HG02870 (cell line): ENCODE data around the gene PROB1.
"Not testable (repeated sequence)": the region's sequence is repeated elsewhere in the genome, so short reads cannot be mapped to it uniquely, and the experiment has no call there.

Experiments used
- ATAC-seq: cut with Tn5 transposase; IDR thresholded peaks from one replicate; pipeline ENCODE4 v1.9.1; 2021; ENCODE audit warnings: mild to moderate bottlenecking, moderate library complexity; ENCODE audit not compliant: unreplicated experiment

PROB1 gene

GRCh38 chr5:139414581-139415130 lies 19.8 kb upstream of the PROB1 start:
- ATAC-seq, result no peak

GRCh38 chr5:139413963-139414362 lies 19.1 kb upstream of the PROB1 start:
- peak; percentile 65 for ATAC-seq

- no peak for ATAC-seq
These were observed 18.2 kb upstream of the PROB1 start for GRCh38 chr5:139413153-139413552.

- no peak for ATAC-seq
These were observed 16.3 kb upstream of the PROB1 start for GRCh38 chr5:139410993-139411828.

- ATAC-seq, result no peak
These were observed 15.5 kb upstream of the PROB1 start for GRCh38 chr5:139410121-139410992.

- not testable (repeated sequence) for ATAC-seq
These were observed 14.2 kb upstream of the PROB1 start for GRCh38 chr5:139409116-139409515.

- no peak for ATAC-seq
These were observed 13.3 kb upstream of the PROB1 start for GRCh38 chr5:139408191-139408590.

- ATAC-seq, result no peak
These were observed 12.6 kb upstream of the PROB1 start for GRCh38 chr5:139407517-139407916.

GRCh38 chr5:139406963-139407362 lies 12.1 kb upstream of the PROB1 start:
- ATAC-seq, result no peak

- ATAC-seq, result no peak
These were observed 9.6 kb upstream of the PROB1 start for GRCh38 chr5:139404484-139404840.

- ATAC-seq, result peak; percentile 76
These were observed 9.0 kb upstream of the PROB1 start, which contains the start of gene SPATA24 for GRCh38 chr5:139403787-139404483. SPATA24 (minus strand) TSS chr5:139404089; CDS start chr5:139404060, 29 bp downstream.

GRCh38 chr5:139403418-139403786 lies 8.5 kb upstream of the PROB1 start:
- no peak for ATAC-seq

- no peak for ATAC-seq
These were observed 7.8 kb upstream of the PROB1 start for GRCh38 chr5:139402561-139403158.

GRCh38 chr5:139401546-139401945 lies 6.6 kb upstream of the PROB1 start:
- no peak for ATAC-seq

- ATAC-seq, result peak; percentile 31
These were observed 4.7 kb upstream of the PROB1 start for GRCh38 chr5:139399501-139400121.

GRCh38 chr5:139397921-139398320 lies 3.0 kb upstream of the PROB1 start:
- ATAC-seq, result no peak

- ATAC-seq, result no peak
These were observed 1.8 kb upstream of the PROB1 start for GRCh38 chr5:139396691-139397090.

- no peak for ATAC-seq
These were observed 1.1 kb upstream of the PROB1 start for GRCh38 chr5:139395844-139396640.

GRCh38 chr5:139394123-139394653 lies 716 bp downstream of the PROB1 start:
- no peak for ATAC-seq
